UCSD-AML1 (cell line): ENCODE results near the gene ITCH.
"Not testable (repeated sequence)": the region's sequence is repeated elsewhere in the genome, so short reads cannot be mapped to it uniquely, and the experiment has no call there.

Experiments used
- DNase-seq: peaks from one replicate; lab custom pipeline; 2025; ENCODE audit not compliant: unreplicated experiment; lab: John Stamatoyannopoulos, UW

ITCH gene

GRCh38 chr20:34497596-34497995, 134.5 kb downstream of the ITCH start:
- not testable (repeated sequence) for DNase-seq

GRCh38 chr20:34500823-34501222, 137.8 kb downstream of the ITCH start:
- no peak for DNase-seq

GRCh38 chr20:34506480-34506879, 143.4 kb downstream of the ITCH start:
- no peak for DNase-seq

- DNase-seq, result no peak
Measured at GRCh38 chr20:34507702-34508413, 144.8 kb downstream of the ITCH start.

- DNase-seq, result no peak
Measured at GRCh38 chr20:34510575-34510974, 147.5 kb downstream of the ITCH start.

GRCh38 chr20:34511891-34512265, 148.8 kb downstream of the ITCH start:
- DNase-seq, result no peak

GRCh38 chr20:34512266-34512954, 149.3 kb downstream of the ITCH start:
- DNase-seq, result no peak

- no peak for DNase-seq
Measured at GRCh38 chr20:34512955-34513419, 149.9 kb downstream of the ITCH start.

GRCh38 chr20:34514034-34514433, 151.0 kb downstream of the ITCH start:
- DNase-seq, result not testable (repeated sequence)

- no peak for DNase-seq
Measured at GRCh38 chr20:34514897-34515483, 151.9 kb downstream of the ITCH start.

GRCh38 chr20:34515484-34516246, 152.6 kb downstream of the ITCH start:
- peak; percentile 70 for DNase-seq

GRCh38 chr20:34516247-34517113, 153.4 kb downstream of the ITCH start, which contains the start of gene DYNLRB1:
DYNLRB1 (plus strand) TSS chr20:34516422; CDS start chr20:34516459, 37 bp downstream.
- peak; percentile 92 for DNase-seq

GRCh38 chr20:34517114-34517505, 154.0 kb downstream of the ITCH start:
- DNase-seq, result no peak

GRCh38 chr20:34518863-34519262, 155.8 kb downstream of the ITCH start:
- DNase-seq, result not testable (repeated sequence)

GRCh38 chr20:34519841-34520240, 156.8 kb downstream of the ITCH start:
- not testable (repeated sequence) for DNase-seq

- peak; percentile 46 for DNase-seq
Measured at GRCh38 chr20:34522969-34523871, 160.1 kb downstream of the ITCH start.

GRCh38 chr20:34524426-34524825, 161.4 kb downstream of the ITCH start:
- no peak for DNase-seq

- no peak for DNase-seq
Measured at GRCh38 chr20:34525342-34525708, 162.3 kb downstream of the ITCH start.

- no peak for DNase-seq
Measured at GRCh38 chr20:34525709-34526416, 162.8 kb downstream of the ITCH start.
